Measurements from ENCODE around the gene PROZ. TPM values are rescaled to one million over a fixed set of nuclear protein-coding genes. Genes with fewer than 3 reads are reported as not detected.

Gene PROZ
- total RNA-seq, 1 experiment from 2014 or later = not detected

GRCh38 chr13:113118261-113119021, 40.0 kb upstream of the PROZ start:
- H2BK120ac ChIP-seq (ENCODE audit: low read depth, low read length, poor library complexity, severe bottlenecking) = no peak overlapping the region
- no peak for TF ChIP-seq CTCF (conservative IDR thresholded peaks at IDR 0.05)
- H2AFZ ChIP-seq (ENCODE audit: low read length) = no peak overlapping the region
- no peak for DNase-seq
- peaks cover 10 to 12% of the 10 kb centered on the region in 2 experiments for H3K4me1 Mint-ChIP-seq
- H3K23ac ChIP-seq (ENCODE audit: insufficient read length, low read depth, low read length) = no peak overlapping the region
- H2BK15ac ChIP-seq (ENCODE audit: low read depth, low read length) = no peak overlapping the region
- H2AK5ac ChIP-seq (ENCODE audit: insufficient read length, low read length) = no peak overlapping the region
- H4K8ac ChIP-seq (replicated peaks; ENCODE audit: insufficient read length, low read depth, low read length) = no peak overlapping the region
- WGBS (ENCODE audit: extremely low coverage, insufficient read length, low lambda C conversion rate) = no CpG with 5 or more reads among the region's 42 CpGs
- H3K79me1 ChIP-seq (ENCODE audit: insufficient read depth, low read depth, low read length, poor library complexity, severe bottlenecking) = no peaks in the 10 kb centered on the region
- no peak overlapping the region for H3K9ac ChIP-seq (ENCODE audit: extremely low read depth, insufficient read length, low read length)
- H3K9me3 Mint-ChIP-seq = peaks cover 0 to 4% of the 10 kb centered on the region in 2 experiments; a peak in 1 of 5 replicates
- no peak overlapping the region for H3K4ac ChIP-seq (ENCODE audit: low read depth, low read length)
- no peak overlapping the region for H2BK20ac ChIP-seq (ENCODE audit: low read depth, low read length, poor library complexity, severe bottlenecking)
- H3K4me2 ChIP-seq (ENCODE audit: insufficient read depth, insufficient read length, low read length) = no peak overlapping the region
- no peak overlapping the region for H2BK5ac ChIP-seq (ENCODE audit: insufficient read length, low read length)
- H2BK12ac ChIP-seq (ENCODE audit: insufficient read length, low read depth, low read length) = no peak overlapping the region
- no peaks in the 10 kb centered on the region for H3K36me3 Mint-ChIP-seq (ENCODE audit: insufficient read depth in 1 of 3, low read depth in 3 of 3)
- no peaks in the 10 kb centered on the region for H3K27me3 ChIP-seq (ENCODE audit: insufficient read depth, low read length)
- no peak overlapping the region for H3K4me3 Mint-ChIP-seq
- no peak overlapping the region; the same call in 1 of the 2 replicates for H3K14ac ChIP-seq (ENCODE audit: insufficient read depth, low read length)
- H4K5ac ChIP-seq (ENCODE audit: insufficient read length, low read depth, low read length) = no peak overlapping the region
- no peak overlapping the region for H3K18ac ChIP-seq (ENCODE audit: insufficient read length, low read depth, low read length)
- no peak overlapping the region for H3K27ac ChIP-seq (ENCODE audit: insufficient read length, low read depth, low read length)
- H3K27ac Mint-ChIP-seq = no peak overlapping the region
- no peaks in the 10 kb centered on the region for H3K23me2 ChIP-seq (ENCODE audit: insufficient read length, low read depth, low read length, poor library complexity, severe bottlenecking)
- H3K79me2 ChIP-seq (ENCODE audit: insufficient read depth, low read length) = no peaks in the 10 kb centered on the region
- no peak overlapping the region for H3T11ph ChIP-seq (ENCODE audit: low read length)
- H3K56ac ChIP-seq (ENCODE audit: insufficient read length, low read depth, low read length) = no peak overlapping the region
- H4K91ac ChIP-seq (ENCODE audit: insufficient read length, low read depth, low read length) = no peak overlapping the region
- H3K4me1 ChIP-seq (ENCODE audit: insufficient read depth, low read length) = no peaks in the 10 kb centered on the region; the same call in 1 of the 2 replicates
- no peaks in the 10 kb centered on the region for H4K20me1 ChIP-seq (ENCODE audit: control insufficient read depth, insufficient read depth, insufficient read length)
- H3K27me3 Mint-ChIP-seq (ENCODE audit: low read depth) = peaks cover 28% of the 10 kb centered on the region
- H3K9me3 ChIP-seq (ENCODE audit: control insufficient read depth, low read depth, low read length) = no peaks in the 10 kb centered on the region

Data from H9 (cell line).